Measurements from ENCODE around the gene ALDH1L1. TPM values are rescaled to one million over a fixed set of nuclear protein-coding genes. Genes with fewer than 3 reads are reported as not detected.

Gene ALDH1L1
- total and polyA plus RNA-seq, 2 of the 13 experiments (the other 11 are each of a cell fraction or from before 2014, with no cell fraction given): 11.2 to 28.7 TPM

GRCh38 chr3:126076140-126076539 lies 104.2 kb downstream of the ALDH1L1 start:
- H3K27me3 ChIP-seq (ENCODE audit: control insufficient read depth in 1 of 2, insufficient read depth in 2 of 2, low read length in 2 of 2): no peaks in the 10 kb centered on the region
- ChIA-PET CTCF (ENCODE audit: low intra/inter-chr PET ratio, low total read pairs) (no interaction called here), POLR2A (no interaction called here)
- DNase-seq (ENCODE audit: low spot score) (no peak), FAIRE-seq (peak; percentile 55), ATAC-seq (no peak)
- no peaks in the 10 kb centered on the region for H3K79me2 ChIP-seq (ENCODE audit: insufficient read depth, low read length)
- BruUV-seq (replicated peaks): no TSS peak
- H3K9ac ChIP-seq (ENCODE audit: insufficient read depth, low read depth, low read length): no peak overlapping the region
- H3K4me3 ChIP-seq (replicated peaks in 1 of 3; ENCODE audit: insufficient read depth in 1 of 3, low read depth in 2 of 3, low read length in 3 of 3): no peak overlapping the region
- no peak overlapping the region for H3K27ac ChIP-seq (ENCODE audit: extremely low read length, insufficient read depth, low read length)
- H3K9me3 ChIP-seq (ENCODE audit: low read length): no peaks in the 10 kb centered on the region
- no peaks in the 10 kb centered on the region for H3K36me3 ChIP-seq (replicated peaks in 1 of 2; ENCODE audit: control insufficient read depth in 1 of 2, insufficient read depth in 2 of 2, low read length in 2 of 2)
- no peak overlapping the region for H3K4me2 ChIP-seq (ENCODE audit: low read depth, low read length)
- in situ Hi-C loops (cut with HindIII; ENCODE audit: extremely low pct_ligation_motif_present, low pct_unique_long_range_greater_than_20kb) (no loop called here), intact Hi-C loops (cut with micrococcal nuclease; ENCODE audit: unreplicated experiment) (no loop called here)
- H3K4me1 ChIP-seq (ENCODE audit: insufficient read depth, low read length): no peaks in the 10 kb centered on the region
- TF ChIP-seq ZFP36L1 (CRISPR knock-in tag; IDR thresholded peaks at IDR 0.05) (no peak), MATR3 (CRISPR knock-in tag; IDR thresholded peaks at IDR 0.05) (no peak), ZIK1 (CRISPR knock-in tag; IDR thresholded peaks at IDR 0.05; ENCODE audit: borderline replicate concordance, low read depth) (no peak), SMYD3 (CRISPR knock-in tag; IDR thresholded peaks at IDR 0.05) (no peak), ZNF788 (CRISPR knock-in tag; IDR thresholded peaks at IDR 0.05; ENCODE audit: borderline replicate concordance) (no peak), NFKB2 (CRISPR knock-in tag; IDR thresholded peaks at IDR 0.05; ENCODE audit: borderline replicate concordance) (no peak), ZNF670 (CRISPR knock-in tag; IDR thresholded peaks at IDR 0.05; ENCODE audit: borderline replicate concordance) (no peak), ZNF879 (CRISPR knock-in tag; IDR thresholded peaks at IDR 0.05) (no peak), GABPB1 (CRISPR knock-in tag; IDR thresholded peaks at IDR 0.05) (no peak), MEIS2 (CRISPR knock-in tag; IDR thresholded peaks at IDR 0.05) (no peak), HOXA7 (CRISPR knock-in tag; IDR thresholded peaks at IDR 0.05) (no peak), NCOA1 (CRISPR knock-in tag; IDR thresholded peaks at IDR 0.05) (no peak), KMT2A (CRISPR knock-in tag; IDR thresholded peaks at IDR 0.05) (no peak)
- TF ChIP-seq, protein P1, sequence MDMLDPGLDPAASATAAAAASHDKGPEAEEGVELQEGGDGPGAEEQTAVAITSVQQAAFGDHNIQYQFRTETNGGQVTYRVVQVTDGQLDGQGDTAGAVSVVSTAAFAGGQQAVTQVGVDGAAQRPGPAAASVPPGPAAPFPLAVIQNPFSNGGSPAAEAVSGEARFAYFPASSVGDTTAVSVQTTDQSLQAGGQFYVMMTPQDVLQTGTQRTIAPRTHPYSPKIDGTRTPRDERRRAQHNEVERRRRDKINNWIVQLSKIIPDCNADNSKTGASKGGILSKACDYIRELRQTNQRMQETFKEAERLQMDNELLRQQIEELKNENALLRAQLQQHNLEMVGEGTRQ (IDR thresholded peaks at IDR 0.05; ENCODE audit: low read depth, low read length): no peak
- TF ChIP-seq, protein P1 (CRISPR knock-in tag; IDR thresholded peaks at IDR 0.05; ENCODE audit: borderline replicate concordance): no peak
- no peak overlapping the region for H2AFZ ChIP-seq (ENCODE audit: low read length)
- H4K20me1 ChIP-seq (ENCODE audit: insufficient read depth, low read length): no peaks in the 10 kb centered on the region

All from HepG2 (cell line).